Glutamatergic neuron (in vitro differentiated cells): Measurements from ENCODE around the gene FKBP14. TPM values are rescaled to one million over a fixed set of nuclear protein-coding genes. Genes with fewer than 3 reads are reported as not detected.

Experiments used
- DNase-seq: peaks from one replicate; pipeline ENCODE4 v3.0.0; 2022
- H3K27ac Mint-ChIP-seq: one replicate; pipeline ENCODE4 v1.8.0; 2020; ENCODE audit warnings: mild to moderate bottlenecking, mixed read lengths, inconsistent platforms; ENCODE audit not compliant: unreplicated experiment
- H3K27me3 Mint-ChIP-seq: one replicate; pipeline ENCODE4 v1.8.0; 2020; ENCODE audit warnings: mild to moderate bottlenecking, moderate library complexity, mixed read lengths, inconsistent platforms; ENCODE audit not compliant: unreplicated experiment
- H3K36me3 Mint-ChIP-seq: one replicate; pipeline ENCODE4 v1.8.0; 2020; ENCODE audit warnings: mild to moderate bottlenecking, mixed read lengths, inconsistent platforms; ENCODE audit not compliant: unreplicated experiment
- H3K4me1 Mint-ChIP-seq: one replicate; pipeline ENCODE4 v1.8.0; 2020; ENCODE audit warnings: mild to moderate bottlenecking, low read depth, mixed read lengths, inconsistent platforms; ENCODE audit not compliant: unreplicated experiment
- H3K4me3 Mint-ChIP-seq: one replicate; pipeline ENCODE4 v1.8.0; 2020; ENCODE audit warnings: mild to moderate bottlenecking, mixed read lengths, inconsistent platforms; ENCODE audit not compliant: unreplicated experiment
- H3K9me3 Mint-ChIP-seq: one replicate; pipeline ENCODE4 v1.8.0; 2020; ENCODE audit warnings: mild to moderate bottlenecking, moderate library complexity, mixed read lengths, inconsistent platforms; ENCODE audit not compliant: unreplicated experiment
- CTCF ChIP-seq: fragments of 200-600 bp; sonication (generic); IDR thresholded peaks from one replicate; pipeline ENCODE4 v1.5.0; 2021; ENCODE audit not compliant: partially characterized antibody, unreplicated experiment
- total RNA-seq: library from RNA; stranded (reverse); fragmentation: NEBNext Ultra II Directional; extraction: Animal tissue kit (Norgen Biotek cat#: 25700); gene quantifications from one replicate; pipeline ENCODE4 v1.2.1, GENCODE V29; 2021; ENCODE audit not compliant: unreplicated experiment

Gene FKBP14
- total RNA-seq, 1 donor from 2014 or later, result 6.8 TPM

GRCh38 chr7:30028216-30028748 is 1.8 kb upstream of the FKBP14 start, which contains the start of gene PLEKHA8:
TSS of gene PLEKHA8 (plus strand) at chr7:30028412. CDS start at chr7:30028763, 351 bp downstream.
- peak; percentile 95 for DNase-seq

GRCh38 chr7:30027740-30028215 is 1.3 kb upstream of the FKBP14 start:
- H3K9me3 Mint-ChIP-seq, result peaks cover 9% of the 10 kb centered on the region
- DNase-seq, result no peak
- peaks cover 4% of the 10 kb centered on the region for H3K27me3 Mint-ChIP-seq
- TF ChIP-seq CTCF, result no peak
- peak overlapping the region; percentile 98 for H3K4me3 Mint-ChIP-seq
- H3K36me3 Mint-ChIP-seq, result no peaks in the 10 kb centered on the region
- H3K4me1 Mint-ChIP-seq, result peaks cover 14% of the 10 kb centered on the region
- peak overlapping the region; percentile 87 for H3K27ac Mint-ChIP-seq

More at GRCh38 chr7:30028216-30028748, 1.8 kb upstream of the FKBP14 start, which contains the start of gene PLEKHA8:
- H3K9me3 Mint-ChIP-seq, result peaks cover 9% of the 10 kb centered on the region
- peaks cover 4% of the 10 kb centered on the region for H3K27me3 Mint-ChIP-seq
- TF ChIP-seq CTCF, result no peak
- H3K4me1 Mint-ChIP-seq, result peaks cover 14% of the 10 kb centered on the region
- no peaks in the 10 kb centered on the region for H3K36me3 Mint-ChIP-seq
- H3K4me3 Mint-ChIP-seq, result peak within 1 kb of the TSS; percentile 98
- peak within 1 kb of the TSS; percentile 95 for H3K27ac Mint-ChIP-seq

- no peak for DNase-seq
- Mint-ChIP-seq H3K4me3 (peak overlapping the region; percentile 98), H3K4me1 (peaks cover 10% of the 10 kb centered on the region), H3K27ac (peak overlapping the region; percentile 29), H3K9me3 (peaks cover 9% of the 10 kb centered on the region), H3K36me3 (no peaks in the 10 kb centered on the region), H3K27me3 (peaks cover 4% of the 10 kb centered on the region)
- no peak for TF ChIP-seq CTCF
Measured at GRCh38 chr7:30027065-30027456, 559 bp upstream of the FKBP14 start.

GRCh38 chr7:30023524-30023923 is 3.0 kb downstream of the FKBP14 start:
- Mint-ChIP-seq H3K9me3 (peaks cover 5% of the 10 kb centered on the region), H3K4me3 (no peak overlapping the region), H3K27ac (no peak overlapping the region), H3K27me3 (peaks cover 4% of the 10 kb centered on the region), H3K4me1 (peaks cover 10% of the 10 kb centered on the region), H3K36me3 (no peaks in the 10 kb centered on the region)
- DNase-seq, result no peak
- TF ChIP-seq CTCF, result no peak

- H3K27ac Mint-ChIP-seq, result no peak overlapping the region
Measured at GRCh38 chr7:30022991-30023390, 3.5 kb downstream of the FKBP14 start.

More at GRCh38 chr7:30022991-30023390, 3.5 kb downstream of the FKBP14 start:
- peaks cover 4% of the 10 kb centered on the region for H3K9me3 Mint-ChIP-seq
- H3K27me3 Mint-ChIP-seq, result peaks cover 4% of the 10 kb centered on the region
- no peaks in the 10 kb centered on the region for H3K36me3 Mint-ChIP-seq
- peaks cover 10% of the 10 kb centered on the region for H3K4me1 Mint-ChIP-seq
- DNase-seq, result no peak
- H3K4me3 Mint-ChIP-seq, result no peak overlapping the region
- TF ChIP-seq CTCF, result no peak
